Activated naive CD4-positive, alpha-beta T cell treated with anti-CD3 and anti-CD28 coated beads, Interleukin-2, amount 50 U/mL, for 72 hours (primary cell): Measurements from ENCODE around the gene PSMB9. TPM values are rescaled to one million over a fixed set of nuclear protein-coding genes. Genes with fewer than 3 reads are reported as not detected.

Experiments
- ATAC-seq, 2 donors: fragments of 150-1000 bp; cut with Tn5 transposase; 2 replicates each; pipeline ENCODE4 v1.10.0; 2021; ENCODE audit warnings: mild to moderate bottlenecking in 2 of 2, moderate library complexity in 2 of 2
- DNase-seq, 2 donors: peaks; one replicate each; pipeline ENCODE4 v3.0.0; 2021 to 2022; ENCODE audit warnings: low spot score in 2 of 2
- H3K27ac Mint-ChIP-seq, 2 donors: one replicate each; pipeline ENCODE4 v1.8.0; 2022; ENCODE audit warnings: mild to moderate bottlenecking in 2 of 2, mixed read lengths in 2 of 2
- H3K36me3 Mint-ChIP-seq, 2 donors: one replicate each; pipeline ENCODE4 v1.8.0; 2022; ENCODE audit warnings: mixed read lengths in 2 of 2
- H3K9me3 Mint-ChIP-seq, 2 donors: one replicate each; pipeline ENCODE4 v1.8.0; 2022; ENCODE audit warnings: mixed read lengths in 2 of 2
- total RNA-seq, 2 donors: library from RNA; stranded (reverse); gene quantifications; one replicate each; pipeline ENCODE4 v1.2.3, GENCODE V29; 2022

PSMB9 gene
- total RNA-seq, 2 donors from 2014 or later, result 202 to 262 TPM

DNA sequence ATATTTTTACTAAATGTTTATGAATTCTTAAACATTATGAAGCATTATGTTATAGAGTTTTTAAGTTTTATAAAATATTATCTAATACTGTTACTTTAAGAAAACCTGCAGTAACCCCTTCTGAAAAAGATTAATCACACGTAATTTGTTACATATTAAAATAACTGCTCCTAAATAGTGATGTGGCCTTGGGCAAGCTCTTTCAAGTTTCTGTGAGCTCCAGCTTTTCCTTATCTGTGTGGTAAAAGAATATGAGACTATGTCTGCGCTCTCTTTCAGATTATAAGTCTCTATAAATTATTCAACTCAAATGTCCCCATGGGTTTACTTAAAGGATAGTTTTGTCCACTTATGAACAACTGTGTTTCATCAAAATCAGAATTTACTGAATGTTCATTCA lies 54.9 kb downstream of the PSMB9 start:
- no peak for ATAC-seq
- no peak for DNase-seq
- Mint-ChIP-seq H3K27ac (no peak overlapping the region), H3K9me3 (no peaks in the 10 kb centered on the region), H3K36me3 (no peaks in the 10 kb centered on the region)

Other genes with a start within 250 kb of the PSMB9 start
- gene HLA-DQA1, start 216.8 kb upstream of the PSMB9 start, total RNA-seq, result 1 to 10 TPM in 1 of 2 donors, not detected in 1; 1.7 TPM
- gene HLA-DQB1, start 187.5 kb upstream of the PSMB9 start, total RNA-seq, result 10 to 100 TPM in 1 of 2 donors, not detected in 1; 34.7 TPM
- not detected for gene HLA-DQA2, start 112.8 kb upstream of the PSMB9 start, total RNA-seq
- gene HLA-DQB2, start 90.7 kb upstream of the PSMB9 start, total RNA-seq, result under 1 TPM in 1 of 2 donors, not detected in 1; 0.54 TPM
- 1 to 10 TPM; 3.8 to 4.0 TPM for gene HLA-DOB, start 37.2 kb upstream of the PSMB9 start, total RNA-seq
- 100 to 1,000 TPM; 118 to 128 TPM for gene TAP2, start 15.5 kb upstream of the PSMB9 start, total RNA-seq
- gene PSMB8, start 10.1 kb upstream of the PSMB9 start, total RNA-seq, result 100 to 1,000 TPM; 334 to 353 TPM
- gene TAP1, start 488 bp upstream of the PSMB9 start, total RNA-seq, result 100 to 1,000 TPM; 234 to 319 TPM
- 1 to 10 TPM; 2.8 to 4.5 TPM for gene HLA-DMB, start 86.8 kb downstream of the PSMB9 start, total RNA-seq
- gene HLA-DMA, start 98.9 kb downstream of the PSMB9 start, total RNA-seq, result 10 to 100 TPM; 23.0 to 33.5 TPM
- gene BRD2, start 114.4 kb downstream of the PSMB9 start, total RNA-seq, result 100 to 1,000 TPM; 216 to 254 TPM
- 1 to 10 TPM; 1.8 to 3.2 TPM for gene HLA-DOA, start 155.4 kb downstream of the PSMB9 start, total RNA-seq
- gene HLA-DPA1, start 219.5 kb downstream of the PSMB9 start, total RNA-seq, result 10 to 100 TPM; 24.4 to 45.8 TPM
- 10 to 100 TPM; 10.6 to 39.0 TPM for gene HLA-DPB1, start 221.8 kb downstream of the PSMB9 start, total RNA-seq